Left ventricle myocardium inferior (tissue), 1 donor: Measurements from ENCODE around the gene RGS9. TPM values are rescaled to one million over a fixed set of nuclear protein-coding genes. Genes with fewer than 3 reads are reported as not detected.

Experiments
- DNase-seq: peaks from one replicate; pipeline ENCODE4 v3.0.0-alpha.2; 2020
- H3K27ac ChIP-seq: fragments of 200-600 bp; replicated peaks from 2 replicates; pipeline ENCODE4 v1.8.0; 2021
- H3K27me3 ChIP-seq: fragments of 200-600 bp; 2 replicates; pipeline ENCODE4 v1.8.0; 2021; ENCODE audit warnings: low read depth
- H3K36me3 ChIP-seq: fragments of 200-600 bp; 2 replicates; pipeline ENCODE4 v1.8.0; 2021
- H3K4me1 ChIP-seq: fragments of 200-600 bp; 2 replicates; pipeline ENCODE4 v1.8.0; 2021
- H3K4me3 ChIP-seq: fragments of 200-600 bp; 2 replicates; pipeline ENCODE4 v1.8.0; 2021; ENCODE audit warnings: mild to moderate bottlenecking, moderate library complexity
- H3K9me3 ChIP-seq: fragments of 200-600 bp; replicated peaks from 2 replicates; pipeline ENCODE4 v1.8.0; 2021
- CTCF ChIP-seq: fragments of 200-600 bp; IDR thresholded peaks from 2 replicates; pipeline ENCODE4 v1.8.0; 2021; ENCODE audit warnings: antibody characterized with exemption, mild to moderate bottlenecking, borderline replicate concordance
- intact Hi-C: fragments of 100-400 bp; cut with micrococcal nuclease; formaldehyde crosslinking; loops from one replicate; pipeline ENCODE4 v1.11.0; 2022
- total RNA-seq: library from RNA; stranded (reverse); fragmentation: NEBNext Ultra II Directional; extraction: Animal tissue kit (Norgen Biotek cat#: 25700); gene quantifications from one replicate; pipeline ENCODE4 v1.2.1, GENCODE V29; 2021
- donor health status: DM: no; HTN: yes; CAD: no; lungs with severe emphysema.

The RGS9 gene
- total RNA-seq, 1 donor from 2014 or later = 1.6 TPM

GRCh38 chr17:65123757-65124675 is 13.2 kb upstream of the RGS9 start:
- H3K36me3 ChIP-seq = no peaks in the 10 kb centered on the region
- intact Hi-C loops = no loop called here
- peak overlapping the region; percentile 74 for H3K4me3 ChIP-seq
- no peak for TF ChIP-seq CTCF
- peaks cover 10% of the 10 kb centered on the region for H3K4me1 ChIP-seq
- H3K9me3 ChIP-seq = no peaks in the 10 kb centered on the region
- peak overlapping the region; percentile 92 for H3K27ac ChIP-seq
- H3K27me3 ChIP-seq = peaks cover 8% of the 10 kb centered on the region
- DNase-seq = no peak

GRCh38 chr17:65130832-65131231 is 6.3 kb upstream of the RGS9 start:
- no peak for DNase-seq
- Histone ChIP-seq H3K27me3 (peaks cover 21% of the 10 kb centered on the region), H3K4me3 (no peak overlapping the region), H3K4me1 (no peaks in the 10 kb centered on the region), H3K27ac (no peak overlapping the region), H3K9me3 (no peaks in the 10 kb centered on the region), H3K36me3 (no peaks in the 10 kb centered on the region)
- intact Hi-C loops = no loop called here
- TF ChIP-seq CTCF = no peak

GRCh38 chr17:65131240-65131639 is 5.9 kb upstream of the RGS9 start:
- Histone ChIP-seq H3K4me1 (no peaks in the 10 kb centered on the region), H3K4me3 (no peak overlapping the region), H3K36me3 (no peaks in the 10 kb centered on the region), H3K27ac (no peak overlapping the region), H3K27me3 (peaks cover 21% of the 10 kb centered on the region), H3K9me3 (no peaks in the 10 kb centered on the region)
- no peak for DNase-seq
- intact Hi-C loops = no loop called here
- no peak for TF ChIP-seq CTCF

GRCh38 chr17:65131946-65132345 is 5.2 kb upstream of the RGS9 start:
- peaks cover 4% of the 10 kb centered on the region for H3K4me1 ChIP-seq
- no peak overlapping the region for H3K4me3 ChIP-seq
- H3K27ac ChIP-seq = no peak overlapping the region
- H3K36me3 ChIP-seq = no peaks in the 10 kb centered on the region
- no peak for TF ChIP-seq CTCF
- intact Hi-C loops = no loop called here
- no peaks in the 10 kb centered on the region for H3K9me3 ChIP-seq
- H3K27me3 ChIP-seq = peaks cover 21% of the 10 kb centered on the region
- no peak for DNase-seq

GRCh38 chr17:65134035-65134434 is 3.1 kb upstream of the RGS9 start:
- Histone ChIP-seq H3K27ac (no peak overlapping the region), H3K36me3 (no peaks in the 10 kb centered on the region), H3K4me3 (no peak overlapping the region), H3K9me3 (no peaks in the 10 kb centered on the region), H3K27me3 (peaks cover 26% of the 10 kb centered on the region), H3K4me1 (peaks cover 13% of the 10 kb centered on the region)
- TF ChIP-seq CTCF = no peak
- intact Hi-C loops = no loop called here
- no peak for DNase-seq
